IMR-90 (cell line): ENCODE results near the gene OSBPL6. TPM values are rescaled to one million over a fixed set of nuclear protein-coding genes. Genes with fewer than 3 reads are reported as not detected.

Experiments used
- ATAC-seq: fragments of 200-7000 bp; cut with Tn5 transposase; 2 replicates; pipeline ENCODE4 v1.9.1; 2020; ENCODE audit warnings: low read depth, mild to moderate bottlenecking, moderate library complexity
- BruUV-seq: library from RNA; stranded (reverse); fragments of 400-500 nt; replicated peaks from 2 replicates; lab custom pipeline; 2021; lab: Mats Ljungman, UMichigan
- CTCF ChIA-PET: fragments of 300-600 bp; formaldehyde crosslinking; extraction: SDS; loops from one replicate; lab custom pipeline; 2021; ENCODE audit warnings: antibody characterized with exemption; lab: Yijun Ruan, JAX
- POLR2A ChIA-PET: fragments of 300-600 bp; sonication (Branson Sonifier 250); formaldehyde crosslinking; loops from one replicate; lab custom pipeline; 2022; ENCODE audit warnings: antibody characterized with exemption; ENCODE audit not compliant: unreplicated experiment; lab: Charles Lee
- DNase-seq: peaks from one replicate; pipeline ENCODE4 v3.0.0; 2013
- H2AFZ ChIP-seq: replicated peaks from 2 replicates; pipeline ENCODE3; 2013; ENCODE audit warnings: low read length, mild to moderate bottlenecking; ENCODE audit not compliant: poor library complexity
- H2AK5ac ChIP-seq: 2 replicates; pipeline ENCODE4 v1.6.1; 2013; ENCODE audit warnings: low read depth, low read length, inconsistent platforms
- H2AK9ac ChIP-seq: replicated peaks from 2 replicates; pipeline ENCODE3; 2013; ENCODE audit warnings: mild to moderate bottlenecking, low read depth, low read length, moderate library complexity; ENCODE audit not compliant: poor library complexity
- H2BK120ac ChIP-seq: 2 replicates; pipeline ENCODE4 v1.6.1; 2013; ENCODE audit warnings: low read depth, low read length, inconsistent platforms
- H2BK15ac ChIP-seq: 3 replicates; pipeline ENCODE4 v1.6.1; 2013; ENCODE audit warnings: low read depth, low read length, inconsistent platforms
- H2BK20ac ChIP-seq: 2 replicates; pipeline ENCODE4 v1.6.1; 2013; ENCODE audit warnings: low read depth, mild to moderate bottlenecking, inconsistent platforms, low read length, moderate library complexity
- H2BK5ac ChIP-seq: 2 replicates; pipeline ENCODE4 v1.6.1; 2013; ENCODE audit warnings: mild to moderate bottlenecking, low read depth, low read length, inconsistent platforms; ENCODE audit not compliant: poor library complexity, severe bottlenecking
- H3K14ac ChIP-seq: replicated peaks from 2 replicates; pipeline ENCODE4 v1.6.1; 2013; ENCODE audit warnings: low read depth, low read length, inconsistent platforms
- H3K18ac ChIP-seq: 2 replicates; pipeline ENCODE4 v1.6.1; 2013; ENCODE audit warnings: low read depth, low read length, control low read depth
- H3K23ac ChIP-seq: 2 replicates; pipeline ENCODE4 v1.6.1; 2013; ENCODE audit warnings: low read depth, low read length, inconsistent platforms
- H3K27ac ChIP-seq: 2 replicates; pipeline ENCODE4 v1.5.1; 2013; ENCODE audit warnings: mild to moderate bottlenecking, control low read depth, low read length; ENCODE audit not compliant: insufficient read depth
- H3K27me3 ChIP-seq: 2 replicates; pipeline ENCODE4 v1.6.1; 2013; ENCODE audit warnings: low read length; ENCODE audit not compliant: control insufficient read depth, insufficient read depth
- H3K36me3 ChIP-seq: 2 replicates; pipeline ENCODE4 v1.6.1; 2013; ENCODE audit warnings: low read length, mixed read lengths; ENCODE audit not compliant: control insufficient read depth, insufficient read depth
- H3K4ac ChIP-seq: 2 replicates; pipeline ENCODE4 v1.6.1; 2013; ENCODE audit warnings: low read depth, low read length, inconsistent platforms
- H3K4me1 ChIP-seq: 2 replicates; pipeline ENCODE4 v1.6.1; 2013; ENCODE audit warnings: low read length, mixed read lengths; ENCODE audit not compliant: control insufficient read depth, insufficient read depth
- H3K4me2 ChIP-seq: 2 replicates; pipeline ENCODE4 v1.6.1; 2013; ENCODE audit warnings: low read depth, mild to moderate bottlenecking, control low read depth, low read length, moderate library complexity
- H3K4me3 ChIP-seq: 2 replicates; pipeline ENCODE4 v1.5.1; 2013; ENCODE audit warnings: low read depth, mild to moderate bottlenecking, control low read depth, low read length, moderate library complexity; ENCODE audit not compliant: insufficient read depth
- H3K56ac ChIP-seq: 2 replicates; pipeline ENCODE4 v1.6.1; 2013; ENCODE audit warnings: low read length, inconsistent platforms; ENCODE audit not compliant: insufficient read depth; ENCODE audit errors: extremely low read depth
- H3K79me1 ChIP-seq, 2 experiments: 2 replicates each; pipeline ENCODE4 v1.6.1; 2013; ENCODE audit warnings: low read length in 2 of 2, inconsistent platforms in 1 of 2, low read depth in 1 of 2
- H3K9ac ChIP-seq: 2 replicates; pipeline ENCODE4 v1.6.1; 2013; ENCODE audit warnings: low read depth, low read length, control low read depth
- H3K9me1 ChIP-seq: 2 replicates; pipeline ENCODE4 v1.6.1; 2013; ENCODE audit warnings: low read length, inconsistent platforms; ENCODE audit not compliant: insufficient read depth
- H3K9me3 ChIP-seq: 2 replicates; pipeline ENCODE4 v1.6.1; 2013; ENCODE audit warnings: low read length; ENCODE audit not compliant: control insufficient read depth, insufficient read depth
- H4K20me1 ChIP-seq: 2 replicates; pipeline ENCODE4 v1.6.1; 2013; ENCODE audit warnings: low read length, inconsistent platforms; ENCODE audit not compliant: insufficient read depth
- H4K5ac ChIP-seq: 2 replicates; pipeline ENCODE4 v1.6.1; 2013; ENCODE audit warnings: mild to moderate bottlenecking, low read depth, low read length, control low read depth
- H4K8ac ChIP-seq, 2 experiments: 2 replicates each; pipeline ENCODE4 v1.6.1; 2013; ENCODE audit warnings: low read depth in 2 of 2, low read length in 2 of 2, control low read depth in 1 of 2, inconsistent platforms in 1 of 2
- H4K91ac ChIP-seq: 2 replicates; pipeline ENCODE4 v1.6.1; 2013; ENCODE audit warnings: low read depth, low read length, inconsistent platforms; ENCODE audit not compliant: insufficient read depth
- ELK1 ChIP-seq: fragments of 150-350 bp; IDR thresholded peaks from 2 replicates; pipeline ENCODE4 v1.6.1; 2016; ENCODE audit warnings: low read depth, mild to moderate bottlenecking, low read length, moderate library complexity, borderline replicate concordance
- WGBS, 2 experiments: methylation state at CpG; one replicate each; pipeline versions ENCODE4 v1.1.5 to v1.1.7; 2013; ENCODE audit warnings: missing lambda C conversion rate in 2 of 2; ENCODE audit not compliant: insufficient read length in 1 of 2; ENCODE audit errors: extremely low coverage in 2 of 2; 5-methylcytosine and 5-hydroxymethylcytosine counted together
- dilution Hi-C: fragments of 300-500 bp; cut with HindIII; formaldehyde crosslinking; loops from one replicate; pipeline ENCODE4 v1.14.3; 2018; ENCODE audit warnings: low sequenced_read_pairs; ENCODE audit not compliant: unreplicated experiment
- in situ Hi-C: fragments of 300-500 bp; cut with MboI; formaldehyde crosslinking; loops from 3 replicates; pipeline ENCODE4 v1.14.3; 2019; ENCODE audit warnings: low sequenced_read_pairs, inconsistent platforms, mixed read lengths
- intact Hi-C: fragments of 100-400 bp; cut with micrococcal nuclease; formaldehyde crosslinking; loops from 2 replicates; pipeline ENCODE4 v1.10.0; 2022
- polyA plus RNA-seq, 3 experiments: library from polyadenylated mRNA; depleted of rRNA; stranded (reverse); fragments of >200 nt; gene quantifications; 2 replicates each; pipeline ENCODE4 v1.2.3, GENCODE V29; 2012; ENCODE audit warnings: low replicate concordance in 1 of 3
- total RNA-seq: library from RNA; depleted of rRNA; stranded (reverse); fragments of >200 nt; gene quantifications from 2 replicates; pipeline ENCODE4 v1.2.3, GENCODE V29; 2012

The OSBPL6 gene
- total and polyA plus RNA-seq, 2 of the 4 experiments (the other 2 are of a cell fraction), result 3.2 to 3.7 TPM

- TF ChIP-seq ELK1, result no peak
- Histone ChIP-seq H4K91ac (no peak overlapping the region), H3K23ac (no peak overlapping the region), H3K4ac (no peak overlapping the region), H3K4me2 (no peak overlapping the region), H2BK5ac (no peak overlapping the region), H3K4me1 (no peaks in the 10 kb centered on the region), H2BK20ac (no peak overlapping the region), H3K36me3 (no peaks in the 10 kb centered on the region), H2BK120ac (no peak overlapping the region), H2BK15ac (no peak overlapping the region), H2AFZ (no peak overlapping the region), H4K20me1 (no peaks in the 10 kb centered on the region), H3K9ac (no peak overlapping the region), H3K4me3 (no peak overlapping the region), H3K9me3 (no peaks in the 10 kb centered on the region), H3K27ac (no peak overlapping the region), H2AK5ac (no peak overlapping the region), H4K8ac (no peak overlapping the region), H3K27me3 (no peaks in the 10 kb centered on the region), H3K14ac (no peak overlapping the region), H3K56ac (no peak overlapping the region), H2AK9ac (no peak overlapping the region), H3K79me1 (no peaks in the 10 kb centered on the region), H3K9me1 (0 out of 2 replicates have a peak, but pooled peaks cover 2% of the 10 kb centered on the region), H3K18ac (no peak overlapping the region), H4K5ac (no peak overlapping the region)
- ATAC-seq, result no peak
- POLR2A ChIA-PET, result no interaction called here
- DNase-seq, result no peak
- in situ Hi-C loops, result no loop called here
- dilution Hi-C loops, result no loop called here
- no TSS peak for BruUV-seq
- CTCF ChIA-PET, result interaction anchor here (0.5 kb wide), 1 partner anchor 86 kb away, joined by 4 read pairs; no protein-coding TSS in a partner anchor
- WGBS, 2 experiments, result no CpG with 5 or more reads among the region's 3 CpGs
- intact Hi-C loops, result no loop called here
Measured at GRCh38 chr2:178317811-178318210, 123.5 kb downstream of the OSBPL6 start.
